HL-60 (cell line): ENCODE measurements around the gene FBXW7.

ENCODE experiments used
- POLR2AphosphoS5 ChIP-seq: IDR thresholded peaks from 2 replicates; pipeline ENCODE4 v1.6.1; 2012; ENCODE audit warnings: low read depth
- SPI1 ChIP-seq: IDR thresholded peaks from 2 replicates; pipeline ENCODE4 v1.6.1; 2012; ENCODE audit warnings: low read depth, mild to moderate bottlenecking, borderline replicate concordance
- TF ChIP-seq, protein P1 (sequence below): IDR thresholded peaks from one replicate; pipeline ENCODE4 v1.5.1; 2011; ENCODE audit warnings: low read length, control low read depth, inconsistent platforms; ENCODE audit not compliant: insufficient read depth
- TF ChIP-seq, protein P2 (sequence below): IDR thresholded peaks from 2 replicates; pipeline ENCODE4 v1.6.1; 2012; ENCODE audit warnings: low read depth; ENCODE audit not compliant: insufficient replicate concordance

DNA sequence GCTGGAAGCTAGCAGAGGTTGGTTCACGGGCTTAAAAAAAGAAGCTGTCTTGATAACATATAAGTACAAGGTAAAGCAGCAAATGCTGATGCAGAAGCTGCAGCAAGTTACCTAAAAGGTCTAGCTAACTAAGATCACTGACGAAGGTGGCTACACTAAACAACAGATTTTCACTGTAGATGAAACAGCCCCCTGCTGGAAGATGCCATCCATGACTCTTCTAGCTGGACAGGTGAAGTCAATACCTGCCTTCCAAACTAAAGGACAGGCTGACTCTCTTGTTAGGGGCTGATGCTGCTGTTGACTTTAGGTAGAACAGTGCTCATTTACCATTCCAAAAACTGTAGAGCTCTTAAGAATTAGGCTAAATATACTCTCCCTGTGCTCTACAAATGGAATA lies 99.5 kb downstream of the FBXW7 start:
- TF ChIP-seq, protein P1, sequence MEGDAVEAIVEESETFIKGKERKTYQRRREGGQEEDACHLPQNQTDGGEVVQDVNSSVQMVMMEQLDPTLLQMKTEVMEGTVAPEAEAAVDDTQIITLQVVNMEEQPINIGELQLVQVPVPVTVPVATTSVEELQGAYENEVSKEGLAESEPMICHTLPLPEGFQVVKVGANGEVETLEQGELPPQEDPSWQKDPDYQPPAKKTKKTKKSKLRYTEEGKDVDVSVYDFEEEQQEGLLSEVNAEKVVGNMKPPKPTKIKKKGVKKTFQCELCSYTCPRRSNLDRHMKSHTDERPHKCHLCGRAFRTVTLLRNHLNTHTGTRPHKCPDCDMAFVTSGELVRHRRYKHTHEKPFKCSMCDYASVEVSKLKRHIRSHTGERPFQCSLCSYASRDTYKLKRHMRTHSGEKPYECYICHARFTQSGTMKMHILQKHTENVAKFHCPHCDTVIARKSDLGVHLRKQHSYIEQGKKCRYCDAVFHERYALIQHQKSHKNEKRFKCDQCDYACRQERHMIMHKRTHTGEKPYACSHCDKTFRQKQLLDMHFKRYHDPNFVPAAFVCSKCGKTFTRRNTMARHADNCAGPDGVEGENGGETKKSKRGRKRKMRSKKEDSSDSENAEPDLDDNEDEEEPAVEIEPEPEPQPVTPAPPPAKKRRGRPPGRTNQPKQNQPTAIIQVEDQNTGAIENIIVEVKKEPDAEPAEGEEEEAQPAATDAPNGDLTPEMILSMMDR = no peak
- TF ChIP-seq SPI1 = no peak
- TF ChIP-seq, protein P2, sequence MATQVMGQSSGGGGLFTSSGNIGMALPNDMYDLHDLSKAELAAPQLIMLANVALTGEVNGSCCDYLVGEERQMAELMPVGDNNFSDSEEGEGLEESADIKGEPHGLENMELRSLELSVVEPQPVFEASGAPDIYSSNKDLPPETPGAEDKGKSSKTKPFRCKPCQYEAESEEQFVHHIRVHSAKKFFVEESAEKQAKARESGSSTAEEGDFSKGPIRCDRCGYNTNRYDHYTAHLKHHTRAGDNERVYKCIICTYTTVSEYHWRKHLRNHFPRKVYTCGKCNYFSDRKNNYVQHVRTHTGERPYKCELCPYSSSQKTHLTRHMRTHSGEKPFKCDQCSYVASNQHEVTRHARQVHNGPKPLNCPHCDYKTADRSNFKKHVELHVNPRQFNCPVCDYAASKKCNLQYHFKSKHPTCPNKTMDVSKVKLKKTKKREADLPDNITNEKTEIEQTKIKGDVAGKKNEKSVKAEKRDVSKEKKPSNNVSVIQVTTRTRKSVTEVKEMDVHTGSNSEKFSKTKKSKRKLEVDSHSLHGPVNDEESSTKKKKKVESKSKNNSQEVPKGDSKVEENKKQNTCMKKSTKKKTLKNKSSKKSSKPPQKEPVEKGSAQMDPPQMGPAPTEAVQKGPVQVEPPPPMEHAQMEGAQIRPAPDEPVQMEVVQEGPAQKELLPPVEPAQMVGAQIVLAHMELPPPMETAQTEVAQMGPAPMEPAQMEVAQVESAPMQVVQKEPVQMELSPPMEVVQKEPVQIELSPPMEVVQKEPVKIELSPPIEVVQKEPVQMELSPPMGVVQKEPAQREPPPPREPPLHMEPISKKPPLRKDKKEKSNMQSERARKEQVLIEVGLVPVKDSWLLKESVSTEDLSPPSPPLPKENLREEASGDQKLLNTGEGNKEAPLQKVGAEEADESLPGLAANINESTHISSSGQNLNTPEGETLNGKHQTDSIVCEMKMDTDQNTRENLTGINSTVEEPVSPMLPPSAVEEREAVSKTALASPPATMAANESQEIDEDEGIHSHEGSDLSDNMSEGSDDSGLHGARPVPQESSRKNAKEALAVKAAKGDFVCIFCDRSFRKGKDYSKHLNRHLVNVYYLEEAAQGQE = no peak
- TF ChIP-seq POLR2AphosphoS5 = no peak
